ENCODE results near the gene WNT4.

Gene WNT4

DNA sequence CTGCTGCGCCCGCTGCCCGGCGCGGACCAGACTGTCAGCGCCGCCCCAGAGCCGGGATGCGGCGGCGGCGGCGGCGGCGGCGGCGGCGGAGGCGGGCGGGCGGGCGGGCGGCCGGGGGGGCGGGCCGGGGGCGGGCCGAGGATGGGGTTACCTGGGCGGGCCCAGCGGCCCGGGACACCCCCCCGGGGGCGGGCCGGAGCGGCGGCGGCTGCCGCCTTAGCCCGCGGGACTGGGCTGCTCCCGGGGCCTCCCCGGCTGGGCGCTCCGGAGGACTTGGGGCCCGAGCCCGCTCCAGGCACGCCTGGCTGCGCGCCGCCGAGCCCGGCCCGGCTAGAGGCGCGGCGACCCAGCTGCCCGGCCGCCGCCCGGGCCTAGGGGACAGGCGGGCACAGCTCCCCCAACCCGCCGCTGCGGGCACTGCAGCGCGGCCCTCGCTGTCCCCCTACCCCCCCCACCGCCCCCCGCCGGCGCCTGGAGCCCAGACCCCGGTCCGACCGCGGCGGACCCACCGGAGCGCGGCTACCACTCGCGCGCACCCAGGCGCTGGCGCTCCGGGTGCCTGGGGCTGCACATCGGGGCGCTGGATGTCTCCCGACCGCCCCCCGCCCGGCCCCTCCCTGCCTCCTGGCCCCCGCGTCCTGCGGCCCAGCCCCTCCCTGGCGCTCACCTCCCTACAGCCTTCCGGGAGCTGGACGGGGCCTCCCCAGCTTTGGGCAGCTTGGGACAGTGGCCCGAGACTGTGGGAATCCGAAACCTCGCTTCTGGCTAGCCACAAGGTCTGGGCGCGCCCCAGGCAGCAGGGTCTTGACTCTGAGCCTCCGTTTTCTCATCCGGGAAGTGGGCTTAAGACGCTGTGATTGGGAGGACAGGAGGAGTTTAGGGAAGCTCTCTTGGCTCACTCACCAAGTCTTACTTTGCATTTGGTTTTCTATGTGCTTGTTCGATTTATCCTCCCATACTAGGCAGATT lies at the start of gene WNT4:
TSS of gene WNT4 (minus strand) at position 33 of the 969 bp plus-strand sequence. CDS start 175 bp downstream, outside the sequence.
- Mint-ChIP-seq H3K4me1 (peaks cover 5% of the 10 kb centered on the region), H3K27me3 (peaks cover 24% of the 10 kb centered on the region), H3K36me3 (no peaks in the 10 kb centered on the region), H3K4me3 (peak within 1 kb of the TSS; percentile 89), H3K9me3 (no peaks in the 10 kb centered on the region), H3K27ac (peak within 1 kb of the TSS; percentile 33)
- ATAC-seq (ENCODE audit: low read depth) (peak; percentile 78), DNase-seq (ENCODE audit: low spot score in 2 of 2) (peak; percentile 30 to 41)

- Mint-ChIP-seq H3K4me1 (no peaks in the 10 kb centered on the region), H3K27ac (no peak overlapping the region), H3K9me3 (no peaks in the 10 kb centered on the region), H3K27me3 (peaks cover 26% of the 10 kb centered on the region), H3K4me3 (no peak overlapping the region), H3K36me3 (no peaks in the 10 kb centered on the region)
- ATAC-seq (ENCODE audit: low read depth) (no peak), DNase-seq (ENCODE audit: low spot score in 2 of 2) (no peak)
Measured at GRCh38 chr1:22190731-22191130, 47.8 kb upstream of the WNT4 start.

DNA sequence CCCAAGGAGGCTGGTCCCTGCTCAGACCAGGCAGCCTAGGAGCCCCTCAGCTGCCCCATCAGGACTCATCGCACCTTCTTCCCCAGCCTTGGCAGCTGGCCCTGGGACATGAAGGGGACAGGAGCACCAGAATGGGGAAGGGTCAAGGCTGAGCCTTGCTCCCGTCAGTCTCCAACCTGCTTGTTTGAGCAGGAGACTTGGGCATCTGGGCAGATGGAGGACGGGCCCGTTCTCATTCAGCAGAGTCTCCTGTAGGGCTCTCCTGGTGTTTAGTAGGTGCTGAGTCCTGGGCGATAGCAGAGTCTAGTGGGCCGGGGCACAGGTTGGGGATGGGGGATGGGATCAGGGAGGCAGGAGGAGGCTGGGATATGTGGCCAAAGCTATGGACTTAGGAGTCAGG lies 47.4 kb upstream of the WNT4 start:
- ATAC-seq (ENCODE audit: low read depth): no peak
- Mint-ChIP-seq H3K27me3 (peaks cover 29% of the 10 kb centered on the region), H3K27ac (no peak overlapping the region), H3K4me1 (peaks cover 2% of the 10 kb centered on the region), H3K9me3 (no peaks in the 10 kb centered on the region), H3K36me3 (no peaks in the 10 kb centered on the region), H3K4me3 (no peak overlapping the region)
- no peak for DNase-seq (ENCODE audit: low spot score in 2 of 2)

DNA sequence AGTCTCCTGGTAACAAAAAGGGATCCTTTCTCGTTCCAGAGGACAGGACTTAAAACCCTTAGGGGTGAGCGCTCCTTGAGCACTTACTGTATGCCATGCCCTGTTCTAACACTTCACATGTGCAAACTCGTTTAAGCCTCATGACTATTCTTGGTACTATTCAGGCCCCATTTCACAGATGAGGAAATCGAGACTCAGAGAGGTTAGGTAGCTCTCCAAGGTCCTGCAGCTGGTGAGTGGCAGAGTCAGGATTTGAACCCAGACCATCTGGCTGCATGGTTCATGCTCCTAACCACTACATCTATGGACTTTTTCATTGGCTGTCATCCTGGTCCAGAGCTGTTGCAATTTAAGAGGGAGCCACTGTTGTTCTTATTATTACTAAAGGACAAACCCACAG lies 46.7 kb upstream of the WNT4 start:
- H3K4me3 Mint-ChIP-seq: no peak overlapping the region
- no peaks in the 10 kb centered on the region for H3K9me3 Mint-ChIP-seq
- peaks cover 2% of the 10 kb centered on the region for H3K4me1 Mint-ChIP-seq
- H3K27ac Mint-ChIP-seq: no peak overlapping the region
- ATAC-seq (ENCODE audit: low read depth) (no peak), DNase-seq (ENCODE audit: low spot score in 2 of 2) (no peak)
- no peaks in the 10 kb centered on the region for H3K36me3 Mint-ChIP-seq
- peaks cover 29% of the 10 kb centered on the region for H3K27me3 Mint-ChIP-seq

GRCh38 chr1:22188914-22189313 lies 46.0 kb upstream of the WNT4 start:
- ATAC-seq (ENCODE audit: low read depth) (no peak), DNase-seq (ENCODE audit: low spot score in 2 of 2) (no peak)
- H3K9me3 Mint-ChIP-seq: no peaks in the 10 kb centered on the region
- no peak overlapping the region for H3K4me3 Mint-ChIP-seq
- H3K4me1 Mint-ChIP-seq: peaks cover 2% of the 10 kb centered on the region
- H3K27ac Mint-ChIP-seq: no peak overlapping the region
- H3K36me3 Mint-ChIP-seq: no peaks in the 10 kb centered on the region
- peaks cover 29% of the 10 kb centered on the region for H3K27me3 Mint-ChIP-seq

DNA sequence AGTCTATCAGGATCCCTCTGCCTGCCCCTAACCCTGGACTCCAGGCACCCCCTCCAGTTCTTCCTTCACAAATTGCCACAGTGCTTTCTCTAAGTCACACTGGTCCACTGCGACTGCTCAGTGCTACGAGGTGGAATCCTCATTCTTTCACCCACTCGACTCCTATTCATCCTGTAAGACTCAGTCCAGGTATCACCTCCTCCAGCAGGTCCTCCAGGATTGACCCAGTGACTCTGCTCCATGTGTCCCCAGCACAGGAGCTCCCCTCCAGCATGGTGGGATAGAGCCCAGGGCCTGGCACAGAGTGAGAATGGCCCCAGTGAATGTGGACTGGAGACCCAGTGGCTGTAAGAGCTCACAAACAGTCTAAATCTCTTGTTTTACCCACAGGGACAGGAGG lies 45.5 kb upstream of the WNT4 start:
- peaks cover 29% of the 10 kb centered on the region for H3K27me3 Mint-ChIP-seq
- DNase-seq (ENCODE audit: low spot score in 2 of 2) (no peak), ATAC-seq (ENCODE audit: low read depth) (no peak)
- H3K27ac Mint-ChIP-seq: no peak overlapping the region
- no peaks in the 10 kb centered on the region for H3K9me3 Mint-ChIP-seq
- no peak overlapping the region for H3K4me3 Mint-ChIP-seq
- no peaks in the 10 kb centered on the region for H3K36me3 Mint-ChIP-seq
- peaks cover 2% of the 10 kb centered on the region for H3K4me1 Mint-ChIP-seq

- DNase-seq (ENCODE audit: low spot score in 2 of 2): no peak
- H3K4me1 Mint-ChIP-seq: peaks cover 4% of the 10 kb centered on the region
- no peak for ATAC-seq (ENCODE audit: low read depth)
- H3K4me3 Mint-ChIP-seq: no peak overlapping the region
- H3K36me3 Mint-ChIP-seq: peaks cover 2% of the 10 kb centered on the region
- peaks cover 33% of the 10 kb centered on the region for H3K27me3 Mint-ChIP-seq
- no peak overlapping the region for H3K27ac Mint-ChIP-seq
- no peaks in the 10 kb centered on the region for H3K9me3 Mint-ChIP-seq
Measured at GRCh38 chr1:22186311-22186710, 43.4 kb upstream of the WNT4 start.

DNA sequence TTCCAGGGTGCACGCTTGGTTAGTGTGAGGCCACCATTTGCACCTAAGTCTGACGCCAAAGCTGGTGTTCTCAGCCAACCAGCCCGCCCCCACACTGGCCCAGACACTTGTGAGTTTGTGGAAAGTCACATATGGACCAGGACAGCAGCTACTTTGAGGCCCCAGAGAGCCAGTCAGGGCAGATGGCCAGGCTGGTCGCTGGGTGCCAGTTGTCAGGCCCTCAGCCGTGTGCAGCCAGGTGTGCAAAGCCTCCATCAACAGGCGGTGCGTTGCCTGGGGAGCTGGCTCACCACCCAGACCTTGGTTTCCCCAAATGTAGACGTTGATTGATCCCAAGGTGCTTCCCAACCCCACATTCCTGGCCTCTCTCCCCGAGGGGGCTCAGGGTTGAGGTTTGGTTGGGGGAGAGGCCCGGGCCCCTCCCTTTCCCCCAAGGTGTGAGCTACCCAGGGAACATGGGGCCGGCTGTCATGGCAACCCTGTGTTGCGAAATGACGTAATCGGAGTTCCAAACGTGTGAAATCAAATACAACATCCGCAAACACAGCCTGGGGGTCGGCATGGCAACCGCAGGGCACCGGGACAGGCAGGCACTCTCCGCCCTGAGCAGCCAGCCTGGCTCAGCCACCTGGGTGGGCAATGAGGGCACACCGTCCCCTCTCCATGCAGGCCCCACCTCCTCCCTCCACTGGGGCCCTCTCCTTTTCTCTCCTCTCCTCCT lies 42.2 kb upstream of the WNT4 start:
- Mint-ChIP-seq H3K4me3 (no peak overlapping the region), H3K27ac (peak overlapping the region; percentile 19), H3K36me3 (peaks cover 2% of the 10 kb centered on the region), H3K9me3 (no peaks in the 10 kb centered on the region), H3K4me1 (peaks cover 4% of the 10 kb centered on the region), H3K27me3 (peaks cover 32% of the 10 kb centered on the region)
- ATAC-seq (ENCODE audit: low read depth) (peak; percentile 59), DNase-seq (ENCODE audit: low spot score in 2 of 2) (no peak)

GRCh38 chr1:22184454-22184853 lies 41.6 kb upstream of the WNT4 start:
- no peak for DNase-seq (ENCODE audit: low spot score in 2 of 2)
- Mint-ChIP-seq H3K4me1 (peaks cover 4% of the 10 kb centered on the region), H3K27me3 (peaks cover 32% of the 10 kb centered on the region), H3K9me3 (peaks cover 2% of the 10 kb centered on the region), H3K36me3 (peaks cover 2% of the 10 kb centered on the region), H3K4me3 (no peak overlapping the region), H3K27ac (no peak overlapping the region)
- no peak for ATAC-seq (ENCODE audit: low read depth)

DNA sequence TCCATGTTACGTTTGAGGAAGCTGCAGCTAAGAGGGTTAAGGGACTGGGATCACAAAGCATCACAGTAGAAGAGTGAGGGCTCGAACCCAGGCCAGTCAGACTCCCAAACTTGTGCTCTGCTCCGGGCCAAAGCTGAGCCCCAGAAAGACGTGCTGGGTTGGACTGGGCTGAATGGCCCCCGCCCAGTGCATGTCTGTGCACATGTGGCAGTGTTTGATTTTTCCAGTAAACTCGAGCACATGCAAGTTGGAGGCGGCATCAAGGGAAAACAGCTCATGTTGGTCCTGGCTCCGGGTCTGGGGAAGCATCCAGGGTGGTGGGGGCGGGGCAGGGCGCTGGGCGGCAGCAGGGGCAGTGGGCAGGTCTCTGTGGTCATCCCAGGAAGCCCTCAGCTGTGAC lies 39.8 kb upstream of the WNT4 start:
- Mint-ChIP-seq H3K4me3 (no peak overlapping the region), H3K27me3 (peaks cover 23% of the 10 kb centered on the region), H3K36me3 (peaks cover 2% of the 10 kb centered on the region), H3K27ac (no peak overlapping the region), H3K4me1 (peaks cover 4% of the 10 kb centered on the region), H3K9me3 (peaks cover 2% of the 10 kb centered on the region)
- no peak for ATAC-seq (ENCODE audit: low read depth)
- DNase-seq (ENCODE audit: low spot score in 2 of 2): no peak

DNA sequence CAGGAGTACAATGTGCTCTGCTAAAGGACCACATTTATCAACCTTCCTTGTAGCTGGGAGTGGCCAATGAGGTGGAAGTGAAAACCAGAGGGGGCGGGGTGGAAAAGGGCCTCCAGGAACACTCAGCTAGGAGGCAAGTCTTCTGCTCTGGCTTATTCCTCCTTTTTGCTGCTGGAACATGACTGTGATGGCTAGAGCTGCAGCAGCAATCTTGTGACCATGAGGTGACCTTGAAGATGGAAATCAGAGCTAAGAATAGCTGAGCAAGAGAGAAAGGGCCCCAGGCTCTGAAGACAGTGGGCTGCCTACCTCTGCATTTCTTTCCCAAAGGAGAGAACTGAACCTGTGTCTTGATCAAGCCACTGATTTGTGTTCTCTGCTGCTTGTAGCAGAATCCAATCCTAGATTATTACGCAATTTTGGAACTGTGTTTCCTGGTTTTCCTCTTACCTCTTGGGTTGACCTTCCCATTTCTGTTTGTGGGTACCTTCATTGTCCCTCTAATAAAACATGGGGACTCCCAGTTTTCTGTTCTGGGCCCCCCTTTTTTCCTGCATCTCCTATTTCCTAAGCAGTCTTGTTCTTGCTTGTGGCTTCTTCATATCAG lies 36.4 kb upstream of the WNT4 start:
- Mint-ChIP-seq H3K36me3 (peaks cover 2% of the 10 kb centered on the region), H3K4me3 (no peak overlapping the region), H3K9me3 (peaks cover 2% of the 10 kb centered on the region), H3K27me3 (peaks cover 10% of the 10 kb centered on the region), H3K4me1 (peaks cover 7% of the 10 kb centered on the region), H3K27ac (no peak overlapping the region)
- DNase-seq (ENCODE audit: low spot score in 2 of 2) (no peak), ATAC-seq (ENCODE audit: low read depth) (no peak)

DNA sequence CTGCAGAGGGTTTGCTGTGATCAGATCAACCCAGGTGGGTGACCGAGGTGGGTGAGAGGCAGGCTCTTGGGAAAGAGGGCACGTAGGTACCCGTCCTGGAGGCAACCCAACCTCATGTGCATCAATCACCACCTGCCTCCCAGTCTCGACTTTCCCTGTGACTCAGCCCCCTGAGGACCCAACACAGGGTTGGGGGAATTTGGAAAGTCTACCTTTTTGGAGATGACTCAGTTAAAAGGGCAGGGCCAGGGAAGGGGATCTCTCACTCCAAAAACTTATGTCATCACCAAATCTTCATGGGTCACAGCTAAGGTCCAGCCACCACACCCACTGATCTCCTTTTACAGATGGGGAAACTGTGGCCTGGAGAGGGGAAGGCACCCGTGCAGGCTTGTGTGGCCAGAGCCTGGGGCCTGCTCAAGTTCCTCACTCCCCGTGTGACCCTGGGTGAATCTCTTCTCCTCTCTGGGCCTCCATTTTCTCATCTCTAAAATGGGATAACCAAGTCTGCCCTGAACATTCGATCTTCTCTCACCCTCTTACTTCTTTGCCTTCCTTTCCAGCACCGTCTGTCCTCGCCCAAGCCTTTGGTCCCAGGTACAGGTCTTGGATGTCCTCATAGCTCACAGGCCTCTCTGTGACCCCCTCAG lies 34.6 kb upstream of the WNT4 start:
- peaks cover 12% of the 10 kb centered on the region for H3K27me3 Mint-ChIP-seq
- peak overlapping the region; percentile 16 for H3K27ac Mint-ChIP-seq
- no peak overlapping the region for H3K4me3 Mint-ChIP-seq
- no peak for DNase-seq (ENCODE audit: low spot score in 2 of 2)
- no peak for ATAC-seq (ENCODE audit: low read depth)
- H3K9me3 Mint-ChIP-seq: peaks cover 2% of the 10 kb centered on the region
- H3K36me3 Mint-ChIP-seq: peaks cover 2% of the 10 kb centered on the region
- H3K4me1 Mint-ChIP-seq: peaks cover 7% of the 10 kb centered on the region

DNA sequence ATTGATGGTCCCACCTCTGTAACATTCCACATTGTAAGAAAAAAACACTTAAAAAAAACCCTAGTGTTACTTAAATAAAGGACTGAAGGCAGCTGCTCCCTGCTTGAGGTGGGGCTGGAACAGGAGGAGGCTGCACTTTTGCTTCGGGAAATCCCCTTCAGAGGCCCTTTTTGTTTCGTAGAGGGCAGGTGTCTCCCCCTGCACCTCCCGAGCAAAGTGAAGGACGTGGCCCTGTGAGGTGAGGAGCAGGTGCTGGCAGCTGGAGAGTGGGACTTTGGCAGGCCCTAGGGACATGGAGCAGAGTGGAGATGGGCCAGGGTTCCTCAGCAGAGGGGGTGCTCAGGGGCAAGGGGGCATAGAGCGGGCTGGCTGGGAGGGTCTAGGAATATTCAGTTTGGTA lies 33.4 kb upstream of the WNT4 start:
- H3K4me3 Mint-ChIP-seq: no peak overlapping the region
- DNase-seq (ENCODE audit: low spot score in 2 of 2): no peak
- H3K27ac Mint-ChIP-seq: peak overlapping the region; percentile 8
- ATAC-seq (ENCODE audit: low read depth): peak; percentile 84
- no peaks in the 10 kb centered on the region for H3K36me3 Mint-ChIP-seq
- H3K27me3 Mint-ChIP-seq: peaks cover 7% of the 10 kb centered on the region
- peaks cover 2% of the 10 kb centered on the region for H3K9me3 Mint-ChIP-seq
- H3K4me1 Mint-ChIP-seq: peaks cover 5% of the 10 kb centered on the region

Data from memory B cell (primary cell).